Head of caudate nucleus (tissue), 42 donors: ENCODE measurements around the gene SEM1.
"Not testable (repeated sequence)": the region's sequence is repeated elsewhere in the genome, so short reads cannot be mapped to it uniquely, and the experiment has no call there.

Experiments used
- DNase-seq, 42 donors: peaks; one replicate each; pipeline versions ENCODE4 v3.0.0 to v3.0.0-alpha.2; 2020 to 2021; ENCODE audit warnings: mixed read lengths in 7 of 42
- intact Hi-C: fragments of 100-400 bp; cut with DNase I; formaldehyde crosslinking; loops from one replicate; pipeline ENCODE4 v1.15.0; 2022

SEM1 gene

DNA sequence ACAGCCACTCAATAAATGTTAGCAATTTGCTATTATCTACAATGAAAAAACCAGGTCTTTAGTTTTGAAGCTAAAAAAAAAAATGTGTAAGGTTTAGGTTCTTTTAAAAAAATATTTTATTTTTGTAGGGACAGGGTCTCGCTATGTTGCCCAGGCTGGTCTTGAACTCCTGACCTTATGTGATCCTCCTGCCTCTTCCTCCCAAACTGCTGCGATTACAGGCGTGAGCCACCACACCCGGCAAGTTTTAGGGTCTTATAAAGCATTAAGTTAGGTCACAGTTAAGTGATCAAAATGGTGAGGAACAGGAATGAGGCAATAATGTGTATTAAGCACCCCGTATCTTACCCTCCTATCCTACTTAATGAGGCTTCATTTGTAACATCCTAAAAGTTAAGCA lies 774 bp downstream of the SEM1 start:
- intact Hi-C loops: no loop called here
- no peak for DNase-seq

GRCh38 chr7:96707901-96708774 lies 1.5 kb downstream of the SEM1 start:
- intact Hi-C loops: no loop called here

GRCh38 chr7:96701258-96701657 lies 8.4 kb downstream of the SEM1 start:
- intact Hi-C loops: no loop called here
- no peak for DNase-seq

More at GRCh38 chr7:96707901-96708774, 1.5 kb downstream of the SEM1 start:
- no peak for DNase-seq

DNA sequence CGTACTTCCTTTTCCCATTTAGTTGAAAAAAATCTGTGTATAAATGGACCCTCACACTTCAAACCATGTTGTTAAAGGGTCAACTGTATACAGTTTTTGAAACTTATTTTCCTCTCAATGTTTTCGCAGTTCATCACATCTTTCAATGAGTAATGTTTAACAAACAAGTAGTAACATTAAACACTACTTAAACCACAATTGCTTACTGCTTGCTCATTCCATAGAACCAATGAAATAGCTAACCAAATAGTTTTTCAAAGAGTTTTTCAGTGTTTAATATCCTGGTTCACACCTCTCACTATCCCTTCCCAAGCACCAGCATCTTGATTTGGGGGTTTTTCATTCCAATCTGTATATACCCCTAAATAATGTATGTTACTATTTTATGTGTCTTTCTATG lies 9.1 kb downstream of the SEM1 start:
- no peak for DNase-seq
- intact Hi-C loops: no loop called here

GRCh38 chr7:96699219-96699871 lies 10.3 kb downstream of the SEM1 start:
- no peak for DNase-seq
- intact Hi-C loops: loop anchor here (10.0 kb wide), 1 partner anchor 305 kb away; the partner anchor contains the start of gene DLX6

DNA sequence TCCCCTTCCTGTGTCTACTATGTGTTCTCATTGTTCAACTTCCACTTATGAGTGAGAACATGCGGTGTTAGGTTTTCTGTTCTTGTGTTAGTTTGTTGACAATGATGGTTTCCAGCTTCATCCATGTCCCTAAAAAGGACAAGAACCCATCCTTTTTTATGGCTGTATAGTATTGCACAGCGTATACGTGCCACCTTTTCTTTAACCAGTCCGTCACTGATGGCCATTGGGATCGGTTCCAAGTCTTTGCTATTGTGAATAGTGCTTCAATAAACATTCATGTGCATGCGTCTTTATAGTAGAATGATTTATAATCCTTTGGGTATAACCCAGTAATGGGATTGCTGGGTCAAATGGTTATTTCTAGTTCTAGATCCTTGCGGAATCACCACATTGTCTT lies 11.2 kb downstream of the SEM1 start:
- not testable (repeated sequence) for DNase-seq
- intact Hi-C loops: loop anchor here (10.0 kb wide), 1 partner anchor 306 kb away; the partner anchor contains the start of gene DLX6

DNA sequence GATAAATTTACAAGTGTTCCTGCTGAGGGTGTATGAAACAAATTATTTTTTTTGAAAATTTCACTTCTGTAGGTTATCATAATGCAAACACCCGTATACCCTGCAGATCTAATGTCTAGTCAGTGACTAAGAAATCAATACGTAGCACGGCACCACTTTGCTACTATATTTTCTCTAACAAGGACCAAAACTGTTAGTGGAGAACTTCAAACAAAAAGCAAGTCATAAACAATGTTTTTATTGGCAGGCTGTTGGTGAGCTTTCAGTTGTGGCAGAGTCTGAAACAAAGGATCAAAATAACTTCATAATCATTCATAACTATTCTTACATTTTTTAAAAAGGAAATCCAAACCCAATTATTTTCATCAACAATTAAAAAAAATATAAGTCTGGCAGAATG lies 11.8 kb downstream of the SEM1 start:
- no peak for DNase-seq
- intact Hi-C loops: loop anchor here (10.0 kb wide), 1 partner anchor 307 kb away; the partner anchor contains the start of gene DLX6

DNA sequence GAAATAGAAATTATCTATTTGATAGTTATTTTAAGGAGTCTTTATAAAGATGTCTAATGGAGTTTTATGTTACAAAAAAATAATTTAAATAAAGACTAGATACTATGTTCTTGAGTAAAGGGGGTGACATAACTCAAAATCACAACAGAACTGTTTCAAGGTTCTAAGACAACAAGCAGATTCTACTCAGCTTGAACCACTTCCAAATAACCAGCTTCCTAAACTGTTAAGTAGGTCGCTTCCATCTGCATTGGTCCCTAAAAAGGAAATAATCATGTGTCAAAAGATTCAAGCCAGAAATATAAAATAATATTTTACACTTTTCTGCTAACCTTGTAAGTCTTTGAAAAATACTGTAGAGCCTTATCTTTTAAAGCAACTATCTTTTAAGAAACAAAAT lies 14.1 kb downstream of the SEM1 start:
- intact Hi-C loops: loop anchor here (10.0 kb wide), 1 partner anchor 309 kb away; the partner anchor contains the start of gene DLX6
- no peak for DNase-seq

DNA sequence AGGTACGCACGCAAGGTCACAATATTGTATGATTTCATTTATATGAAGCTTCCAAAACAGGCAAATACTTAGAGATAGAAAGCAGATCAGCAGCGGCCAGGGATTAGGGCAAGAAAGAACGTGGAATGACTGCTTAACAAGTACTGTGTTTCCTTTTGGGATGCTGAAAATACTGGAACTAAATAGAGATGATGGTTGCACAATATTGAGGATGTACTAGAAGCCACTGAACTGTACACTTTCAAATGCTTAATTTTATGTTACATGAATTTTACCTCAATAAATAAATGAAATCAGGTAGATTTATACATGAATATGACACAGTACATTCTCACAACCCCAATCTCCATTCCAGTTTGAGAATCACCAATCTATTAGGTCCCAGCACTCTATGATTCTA lies 15.6 kb downstream of the SEM1 start:
- DNase-seq: no peak
- intact Hi-C loops: loop anchor here (10.0 kb wide), 1 partner anchor 311 kb away; the partner anchor contains the start of gene DLX6

- intact Hi-C loops: loop anchor here (10.0 kb wide), 1 partner anchor 313 kb away; the partner anchor contains the start of gene DLX6
- DNase-seq: no peak
Measured at GRCh38 chr7:96691702-96692101, 17.9 kb downstream of the SEM1 start.

DNA sequence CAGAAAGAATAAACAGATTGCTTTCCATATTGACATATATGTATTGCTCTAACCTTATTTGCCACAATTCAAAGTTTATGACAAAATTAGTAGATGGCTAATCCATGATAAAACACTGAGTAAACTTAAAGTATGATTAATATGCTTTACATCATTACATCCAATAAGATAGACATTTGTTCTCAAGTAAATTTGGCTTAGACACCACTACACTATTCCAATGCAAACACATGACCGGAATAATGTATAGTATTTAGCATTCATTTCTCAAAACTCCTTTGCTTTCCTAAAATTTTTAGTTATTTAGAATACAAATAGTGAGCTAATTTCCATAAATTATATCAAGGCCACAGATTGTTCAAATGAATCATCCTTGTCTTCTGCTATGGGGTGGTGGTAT lies 20.2 kb downstream of the SEM1 start:
- no peak for DNase-seq
- intact Hi-C loops: no loop called here

GRCh38 chr7:96686305-96686704 lies 23.3 kb downstream of the SEM1 start:
- intact Hi-C loops: no loop called here

GRCh38 chr7:96685755-96686154 lies 23.9 kb downstream of the SEM1 start:
- no peak for DNase-seq
- intact Hi-C loops: no loop called here

More at GRCh38 chr7:96686305-96686704, 23.3 kb downstream of the SEM1 start:
- no peak for DNase-seq

DNA sequence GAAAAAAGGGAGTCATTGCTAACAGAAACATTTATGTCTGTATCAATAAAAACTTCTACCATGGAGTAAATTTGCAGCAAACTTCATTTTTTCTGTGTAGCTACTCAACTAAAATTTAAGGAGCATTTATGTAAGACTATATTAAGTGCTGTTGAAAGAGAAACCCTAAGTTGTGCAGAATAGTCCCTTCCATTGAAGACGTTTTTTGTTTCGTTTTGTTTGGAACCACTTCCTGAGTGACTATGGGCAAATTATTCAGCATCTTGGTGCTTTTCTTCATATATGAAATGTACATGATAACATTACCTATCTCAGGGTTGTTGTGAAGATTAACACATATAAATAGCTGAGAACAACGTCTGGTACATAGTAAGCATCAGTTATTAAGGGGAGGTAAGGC lies 24.3 kb downstream of the SEM1 start:
- DNase-seq: no peak
- intact Hi-C loops: no loop called here

DNA sequence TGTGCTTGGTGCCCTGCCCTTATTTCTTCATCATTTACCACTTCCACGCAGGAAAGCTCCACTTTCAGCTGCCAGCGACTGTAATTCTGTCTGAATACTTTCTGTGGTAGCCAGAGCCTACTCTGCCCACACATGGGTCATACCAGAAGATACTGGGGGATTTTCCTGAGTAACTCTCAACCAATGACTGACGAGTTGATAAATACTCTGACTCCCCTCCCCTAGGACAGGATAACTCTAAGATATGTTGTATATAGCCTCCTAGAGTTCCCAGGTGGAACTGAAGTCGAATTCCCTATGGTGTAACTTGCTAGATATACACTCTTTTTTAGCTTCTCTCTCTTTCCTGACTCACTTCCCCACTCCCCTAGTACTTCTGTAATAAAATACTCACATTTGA lies 29.8 kb downstream of the SEM1 start:
- intact Hi-C loops: no loop called here
- DNase-seq: no peak

DNA sequence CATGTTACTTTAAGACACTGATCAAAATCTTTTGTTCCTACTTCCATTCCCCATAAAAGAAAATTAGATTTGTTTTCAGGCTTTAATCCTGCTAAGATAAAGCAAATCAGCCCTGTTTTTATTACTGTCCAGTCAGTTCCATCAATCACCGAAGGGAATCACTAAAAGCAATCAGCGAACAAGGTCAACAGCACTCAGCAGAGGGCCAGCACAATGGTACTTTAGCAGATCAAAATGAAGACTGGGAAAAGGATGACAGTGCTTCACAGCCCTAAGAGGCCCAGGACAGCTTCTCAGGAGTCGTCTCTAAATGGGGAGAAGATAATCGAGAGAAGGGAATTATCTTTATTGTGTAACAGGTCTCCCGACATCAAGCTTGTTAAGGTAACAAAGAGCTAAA lies 32.7 kb downstream of the SEM1 start:
- intact Hi-C loops: no loop called here
- DNase-seq: no peak

DNA sequence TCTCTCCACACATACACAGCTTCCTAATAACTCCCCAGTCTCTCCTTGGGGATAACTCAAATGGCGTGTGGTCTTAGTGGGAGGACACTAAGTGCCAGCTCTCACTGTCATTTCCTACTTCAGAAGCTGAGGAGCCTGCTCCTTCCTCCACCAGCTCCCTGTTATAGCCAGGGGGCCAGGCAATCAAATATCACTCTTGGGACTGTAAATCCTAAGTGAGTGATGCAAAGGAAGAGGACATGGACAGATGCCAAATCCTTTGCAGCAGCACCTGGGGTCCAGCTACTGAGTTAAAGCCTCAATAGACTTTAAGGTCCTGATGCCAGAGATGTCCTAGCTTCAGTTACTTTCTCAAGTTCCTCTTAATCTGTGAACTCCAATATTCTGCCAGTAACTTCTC lies 34.1 kb downstream of the SEM1 start:
- no peak for DNase-seq
- intact Hi-C loops: no loop called here

DNA sequence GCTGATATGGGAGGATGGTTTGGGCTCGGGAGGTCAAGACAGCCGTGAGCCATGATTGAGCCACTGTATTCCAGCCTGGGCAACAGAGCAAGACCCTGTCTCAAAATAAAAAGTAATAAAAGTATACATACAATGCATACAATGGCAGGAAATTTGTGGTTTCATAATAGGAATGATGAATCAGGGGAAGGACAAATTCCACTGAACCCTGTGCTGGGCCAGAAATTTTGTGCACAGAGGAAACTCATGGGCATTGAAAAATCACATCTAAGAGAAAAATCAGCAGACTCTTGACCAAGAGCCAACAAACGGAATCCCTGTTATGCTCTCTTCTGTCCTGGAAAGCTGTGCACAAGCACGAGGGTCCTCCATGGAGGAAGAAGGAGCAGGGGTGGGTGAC lies 35.1 kb downstream of the SEM1 start:
- intact Hi-C loops: no loop called here
- no peak for DNase-seq

DNA sequence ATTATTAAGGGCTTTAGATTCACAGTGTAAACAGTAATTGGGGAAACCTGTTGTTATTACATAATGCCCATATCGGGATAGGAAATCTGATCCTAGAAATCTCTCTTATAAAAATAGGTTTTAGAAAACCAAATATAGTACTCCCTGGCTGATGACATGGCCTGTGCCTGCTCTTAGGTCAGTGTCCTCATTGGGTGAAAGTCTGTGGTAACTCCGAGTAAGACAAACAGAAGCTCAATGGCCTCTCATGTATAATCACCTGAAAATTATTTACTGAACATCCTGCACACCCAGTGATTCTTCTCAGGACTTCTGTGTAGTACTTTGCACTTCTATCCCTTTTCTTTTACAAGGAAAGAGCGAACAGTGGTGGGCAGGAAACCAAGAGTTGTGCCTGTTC lies 37.8 kb downstream of the SEM1 start:
- intact Hi-C loops: no loop called here
- no peak for DNase-seq
